ENCODE measurements around the gene STXBP6. TPM values are rescaled to one million over a fixed set of nuclear protein-coding genes. Genes with fewer than 3 reads are reported as not detected.
A peak's percentile ranks its signal among the peaks of the same experiment; 100 is the strongest.
"Not testable (repeated sequence)": the region's sequence is repeated elsewhere in the genome, so short reads cannot be mapped to it uniquely, and the experiment has no call there.

The STXBP6 gene
- total RNA-seq, 1 experiment from 2014 or later, result 36.9 TPM

GRCh38 chr14:24814346-24814745 is 235.6 kb downstream of the STXBP6 start:
- DNase-seq (ENCODE audit: extremely low read depth, low read depth), result no peak

GRCh38 chr14:24813819-24814259 is 236.1 kb downstream of the STXBP6 start:
- DNase-seq (ENCODE audit: extremely low read depth, low read depth), result no peak

- DNase-seq (ENCODE audit: extremely low read depth, low read depth), result no peak
Observed at GRCh38 chr14:24813089-24813815, 236.7 kb downstream of the STXBP6 start.

GRCh38 chr14:24809135-24809534 is 240.8 kb downstream of the STXBP6 start:
- no peak for DNase-seq (ENCODE audit: extremely low read depth, low read depth)

GRCh38 chr14:24808412-24808811 is 241.5 kb downstream of the STXBP6 start:
- DNase-seq (ENCODE audit: extremely low read depth, low read depth), result no peak

GRCh38 chr14:24806061-24806678 is 243.8 kb downstream of the STXBP6 start:
- peak; percentile 62 for DNase-seq (ENCODE audit: extremely low read depth, low read depth)

GRCh38 chr14:24804552-24805212 is 245.3 kb downstream of the STXBP6 start:
- no peak for DNase-seq (ENCODE audit: extremely low read depth, low read depth)

GRCh38 chr14:24803933-24804494 is 245.9 kb downstream of the STXBP6 start:
- DNase-seq (ENCODE audit: extremely low read depth, low read depth), result no peak

- DNase-seq (ENCODE audit: extremely low read depth, low read depth), result not testable (repeated sequence)
Observed at GRCh38 chr14:24803426-24803825, 246.5 kb downstream of the STXBP6 start.

GRCh38 chr14:24802236-24802635 is 247.7 kb downstream of the STXBP6 start:
- DNase-seq (ENCODE audit: extremely low read depth, low read depth), result no peak

GRCh38 chr14:24801024-24801423 is 248.9 kb downstream of the STXBP6 start:
- no peak for DNase-seq (ENCODE audit: extremely low read depth, low read depth)

- no peak for DNase-seq (ENCODE audit: extremely low read depth, low read depth)
Observed at GRCh38 chr14:24798911-24799462, 251.0 kb downstream of the STXBP6 start.

- no peak for DNase-seq (ENCODE audit: extremely low read depth, low read depth)
Observed at GRCh38 chr14:24795406-24795805, 254.5 kb downstream of the STXBP6 start.

- DNase-seq (ENCODE audit: extremely low read depth, low read depth), result no peak
Observed at GRCh38 chr14:24794644-24795305, 255.2 kb downstream of the STXBP6 start.

- no peak for DNase-seq (ENCODE audit: extremely low read depth, low read depth)
Observed at GRCh38 chr14:24790196-24790595, 259.8 kb downstream of the STXBP6 start.

- DNase-seq (ENCODE audit: extremely low read depth, low read depth), result no peak
Observed at GRCh38 chr14:24789378-24789884, 260.5 kb downstream of the STXBP6 start.

- DNase-seq (ENCODE audit: extremely low read depth, low read depth), result no peak
Observed at GRCh38 chr14:24785698-24786097, 264.2 kb downstream of the STXBP6 start.

GRCh38 chr14:24784981-24785380 is 265.0 kb downstream of the STXBP6 start:
- no peak for DNase-seq (ENCODE audit: extremely low read depth, low read depth)

GRCh38 chr14:24783791-24784190 is 266.2 kb downstream of the STXBP6 start:
- DNase-seq (ENCODE audit: extremely low read depth, low read depth), result no peak

GRCh38 chr14:24780281-24780680 is 269.7 kb downstream of the STXBP6 start:
- DNase-seq (ENCODE audit: extremely low read depth, low read depth), result no peak

All from NCI-H460 (cell line).